NCI-H1694 (cell line): ENCODE results near the gene EFHD1.

Experiments used
- DNase-seq: peaks from one replicate; lab custom pipeline; 2025; lab: John Stamatoyannopoulos, UW

EFHD1 gene, protein sequence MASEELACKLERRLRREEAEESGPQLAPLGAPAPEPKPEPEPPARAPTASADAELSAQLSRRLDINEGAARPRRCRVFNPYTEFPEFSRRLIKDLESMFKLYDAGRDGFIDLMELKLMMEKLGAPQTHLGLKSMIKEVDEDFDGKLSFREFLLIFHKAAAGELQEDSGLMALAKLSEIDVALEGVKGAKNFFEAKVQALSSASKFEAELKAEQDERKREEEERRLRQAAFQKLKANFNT

DNA sequence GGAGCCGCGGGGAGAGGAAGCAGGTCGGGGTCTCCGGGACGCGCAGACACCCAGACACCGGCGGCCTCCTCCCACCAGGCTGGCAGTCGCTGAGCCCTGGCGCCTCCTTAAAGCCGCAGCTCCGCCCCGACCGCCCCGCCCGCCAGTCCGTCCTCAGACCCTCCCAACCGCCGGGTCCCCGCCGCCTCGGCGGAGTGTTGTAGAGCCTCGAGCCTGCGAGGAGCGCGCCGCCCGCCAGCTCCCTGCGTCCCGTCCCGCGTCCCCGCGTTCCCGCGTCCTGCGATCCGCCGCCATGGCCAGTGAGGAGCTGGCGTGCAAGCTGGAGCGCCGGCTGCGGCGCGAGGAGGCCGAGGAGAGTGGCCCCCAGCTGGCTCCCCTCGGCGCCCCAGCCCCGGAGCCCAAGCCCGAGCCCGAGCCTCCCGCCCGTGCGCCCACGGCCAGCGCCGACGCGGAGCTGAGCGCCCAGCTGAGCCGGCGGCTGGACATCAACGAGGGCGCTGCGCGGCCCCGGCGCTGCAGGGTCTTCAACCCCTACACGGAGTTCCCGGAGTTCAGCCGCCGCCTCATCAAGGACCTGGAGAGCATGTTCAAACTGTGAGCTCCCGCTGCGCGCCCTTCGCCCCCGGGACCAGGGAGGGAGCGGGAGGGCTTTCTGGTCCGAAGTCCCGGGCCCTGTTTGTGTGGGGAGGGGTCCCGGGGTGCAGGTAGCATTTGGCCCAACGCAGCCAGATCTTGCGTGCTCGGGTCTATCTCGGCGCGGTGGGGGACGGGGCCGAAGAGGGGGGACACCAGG is at the start of gene EFHD1:
Gene EFHD1 (plus strand): TSS at position 192 of the 793 bp plus-strand sequence. CDS start 101 bp downstream, at position 293.
- DNase-seq = peak; percentile 7

DNA sequence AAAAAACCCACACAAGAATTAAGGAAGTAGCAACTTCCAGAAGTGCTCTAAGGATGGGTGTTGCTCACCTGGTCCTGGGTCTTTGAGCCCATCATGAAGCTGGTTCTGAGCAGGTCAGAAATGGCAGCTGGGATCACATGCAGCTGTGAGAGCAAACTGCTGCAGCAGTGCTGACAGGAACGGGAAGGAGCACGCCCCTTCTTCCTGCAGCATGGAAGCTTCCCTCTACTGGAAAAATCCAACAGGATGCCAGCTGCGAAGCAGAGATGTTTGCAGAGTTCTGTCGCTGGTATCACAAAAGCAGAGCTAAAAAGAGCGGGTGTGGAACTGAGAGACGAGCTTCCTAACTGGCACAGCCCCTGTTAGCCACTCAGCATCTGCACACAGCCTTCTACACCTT is 49.2 kb upstream of the EFHD1 start:
- DNase-seq = no peak

DNA sequence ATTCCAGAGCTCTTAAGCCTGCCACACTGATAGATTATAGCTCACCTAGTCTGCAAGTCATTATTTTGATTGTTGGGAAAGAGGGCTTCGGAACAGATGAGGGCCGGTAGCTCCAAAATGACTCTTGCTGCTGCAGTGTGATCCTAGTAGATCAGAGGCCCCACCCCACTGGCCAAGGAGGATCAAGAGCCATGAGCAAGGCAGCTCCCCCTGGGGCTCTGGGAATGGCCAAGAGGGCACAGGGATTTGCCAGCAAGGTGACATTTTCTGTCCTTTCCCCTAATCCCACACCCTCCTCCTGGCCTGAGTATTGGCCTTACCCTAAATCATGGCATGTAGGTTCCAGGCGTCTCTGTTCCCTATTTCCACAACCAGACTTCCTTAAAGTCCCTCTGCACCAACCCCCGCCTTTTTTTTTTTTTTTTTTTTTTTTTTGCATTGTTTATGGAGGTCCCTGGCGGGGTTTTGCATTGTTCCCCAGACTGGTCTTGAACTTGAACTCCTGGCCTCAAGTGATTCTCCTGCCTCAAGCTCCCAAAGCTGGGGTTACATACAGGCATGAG is 46.4 kb upstream of the EFHD1 start:
- DNase-seq = no peak

DNA sequence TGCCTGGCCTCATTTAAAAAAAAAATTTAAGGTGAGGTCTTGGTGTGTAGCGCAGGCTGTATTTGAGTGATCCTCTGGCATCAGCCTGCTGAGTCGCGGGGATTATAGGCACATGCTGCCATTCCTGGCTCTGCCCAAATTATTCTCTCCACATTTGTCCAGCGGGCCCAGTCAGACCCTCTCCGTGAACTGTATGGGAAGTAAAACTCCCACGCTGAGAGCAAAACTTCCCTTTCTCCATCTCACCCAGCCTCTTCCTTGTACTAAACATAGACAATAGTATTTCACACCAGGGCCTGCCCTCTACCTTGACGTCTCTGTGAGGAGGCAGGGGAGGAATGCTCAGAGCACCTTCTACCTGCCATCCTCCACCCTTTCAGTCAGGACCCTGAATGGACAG is 45.9 kb upstream of the EFHD1 start:
- DNase-seq = no peak

DNA sequence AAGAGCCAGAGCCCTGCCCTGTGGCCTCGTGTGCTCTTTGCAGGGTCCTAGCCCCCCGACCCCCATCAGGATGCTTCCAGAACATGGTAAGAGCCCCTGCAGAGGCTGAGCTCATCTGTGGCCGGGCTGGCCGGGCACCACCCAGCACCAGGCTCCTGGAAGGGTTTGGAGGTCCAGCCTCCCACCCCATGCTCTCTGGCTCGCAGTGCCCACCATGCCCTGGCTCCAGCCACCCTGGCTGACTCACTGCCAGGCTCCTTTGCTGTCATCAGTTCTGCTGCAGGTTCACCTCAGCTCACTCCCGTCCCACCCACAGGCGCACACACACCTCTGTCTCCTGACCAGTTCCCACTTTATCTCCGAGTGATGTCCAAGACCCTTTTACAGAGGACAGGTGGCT is 45.4 kb upstream of the EFHD1 start:
- no peak for DNase-seq

DNA sequence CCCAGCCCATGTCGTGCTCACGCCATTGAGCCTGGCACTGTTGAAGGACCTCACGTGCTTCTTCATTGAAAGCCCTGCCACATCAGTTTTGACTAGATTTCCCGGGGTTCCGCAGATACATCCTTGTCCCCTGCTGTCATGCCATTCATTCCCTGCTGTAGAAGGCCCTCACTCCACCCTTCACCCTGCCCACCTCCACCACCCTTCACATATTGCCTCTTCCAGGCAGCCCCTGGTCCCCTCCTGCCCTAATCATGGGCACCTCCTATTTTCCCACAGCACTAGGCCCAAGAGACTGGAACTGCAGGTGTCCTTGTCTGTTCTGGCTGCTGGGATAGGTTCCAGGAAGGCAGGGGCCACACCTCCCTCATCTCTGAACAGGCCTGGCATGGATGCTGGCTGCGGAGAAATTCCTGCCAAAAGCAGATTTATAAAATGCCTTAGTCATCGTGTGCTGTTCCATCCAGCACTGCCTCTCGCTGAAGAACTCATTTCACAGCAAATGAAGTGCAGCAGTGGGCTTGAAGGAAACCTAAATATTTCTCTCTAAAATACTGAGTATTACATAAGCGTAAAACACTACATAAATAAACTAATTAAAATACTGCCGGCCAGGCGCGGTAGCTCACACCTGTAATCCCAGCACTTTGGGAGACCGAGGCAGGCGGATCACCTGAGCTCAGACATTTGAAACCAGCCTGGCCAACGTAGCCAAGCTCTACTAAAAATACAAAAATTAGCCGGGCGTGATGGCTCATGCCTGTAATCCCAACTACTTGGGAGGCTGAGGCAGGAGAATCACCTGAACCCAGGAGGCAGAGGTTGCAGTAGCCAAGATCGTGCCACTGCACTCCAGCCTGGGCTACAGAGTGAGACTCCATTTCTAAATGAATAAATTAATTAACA is 44.5 kb upstream of the EFHD1 start:
- peak; percentile 38 for DNase-seq

DNA sequence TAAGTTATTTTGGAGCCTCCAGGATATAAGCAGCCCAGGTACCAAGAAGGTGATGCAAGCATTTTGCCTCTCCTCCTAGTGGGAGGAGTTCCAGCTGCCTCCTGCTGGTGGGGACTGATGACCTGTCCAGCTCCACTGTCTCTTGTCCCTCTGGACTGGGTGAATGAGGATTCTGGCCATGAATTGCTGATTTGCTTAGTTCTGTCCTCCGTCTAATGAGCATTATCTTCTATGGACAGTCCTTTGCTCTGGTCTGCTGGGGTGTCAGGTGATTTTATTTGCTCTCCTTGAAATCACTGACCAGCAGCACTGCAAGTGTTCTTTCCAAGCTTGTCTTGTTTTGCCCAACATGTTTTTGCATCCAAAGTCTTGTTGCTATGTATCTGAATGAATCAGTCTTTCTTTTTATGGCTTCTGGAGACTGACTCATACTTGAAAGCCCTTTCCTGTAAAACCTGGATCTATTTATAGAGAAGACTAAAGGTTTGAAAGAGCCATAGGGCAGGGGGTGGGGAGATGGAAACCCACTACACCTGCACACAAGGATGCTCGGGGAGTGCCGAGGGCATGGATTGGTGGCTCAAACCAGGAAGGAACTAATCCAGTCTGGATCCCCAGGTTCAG is 40.5 kb upstream of the EFHD1 start:
- no peak for DNase-seq

DNA sequence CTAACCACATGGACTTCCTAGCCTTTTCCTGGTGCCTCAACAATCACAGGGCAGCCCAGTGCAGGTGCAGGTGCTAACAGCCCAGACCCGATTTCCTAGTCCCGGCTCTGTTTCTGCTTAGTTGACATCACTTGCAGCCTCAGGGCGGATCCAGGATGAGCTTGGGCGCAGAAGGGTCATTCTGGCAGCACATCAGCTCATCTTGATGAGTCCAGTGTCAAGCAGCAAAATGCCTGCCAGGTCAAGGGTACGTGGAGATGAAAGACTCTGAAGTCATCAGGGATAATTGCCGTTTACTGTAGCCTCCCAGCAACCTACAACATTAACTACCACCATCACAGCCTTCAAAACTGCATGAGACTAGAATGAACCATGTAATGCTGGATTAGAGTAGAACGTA is 39.4 kb upstream of the EFHD1 start:
- no peak for DNase-seq

DNA sequence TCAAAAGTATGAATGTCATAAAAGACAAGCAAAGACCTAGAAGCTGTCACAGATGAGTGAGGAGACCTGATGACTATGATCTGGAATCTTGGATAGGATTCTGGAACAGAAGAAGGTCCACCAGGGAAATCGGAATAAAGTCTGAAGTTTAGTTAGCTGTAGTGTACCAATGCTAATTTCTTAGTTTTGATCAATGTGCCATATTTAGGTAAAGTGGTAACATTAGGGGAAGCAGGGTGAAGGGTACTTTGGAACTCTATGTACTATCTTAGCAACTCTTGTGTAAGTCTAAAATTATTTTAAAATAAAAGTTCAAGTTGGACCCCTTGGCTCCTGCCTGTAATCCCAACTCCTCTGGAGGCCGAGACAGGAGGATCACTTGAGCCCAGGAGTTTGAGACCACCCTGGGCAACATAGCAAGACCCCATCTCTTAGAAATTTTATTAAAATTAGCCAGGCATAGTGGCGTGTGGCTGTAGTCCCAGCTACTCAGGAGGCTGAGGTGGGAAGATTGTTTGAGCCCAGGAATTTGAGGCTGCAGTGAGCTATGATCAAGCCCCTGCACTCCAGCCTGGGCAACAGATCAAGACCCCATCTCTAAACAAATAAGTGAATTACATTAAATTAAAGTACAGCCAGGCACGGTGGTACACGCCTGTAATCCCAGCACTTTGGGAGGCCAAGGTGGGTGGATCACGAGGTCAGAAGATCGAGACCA is 35.9 kb upstream of the EFHD1 start:
- no peak for DNase-seq

DNA sequence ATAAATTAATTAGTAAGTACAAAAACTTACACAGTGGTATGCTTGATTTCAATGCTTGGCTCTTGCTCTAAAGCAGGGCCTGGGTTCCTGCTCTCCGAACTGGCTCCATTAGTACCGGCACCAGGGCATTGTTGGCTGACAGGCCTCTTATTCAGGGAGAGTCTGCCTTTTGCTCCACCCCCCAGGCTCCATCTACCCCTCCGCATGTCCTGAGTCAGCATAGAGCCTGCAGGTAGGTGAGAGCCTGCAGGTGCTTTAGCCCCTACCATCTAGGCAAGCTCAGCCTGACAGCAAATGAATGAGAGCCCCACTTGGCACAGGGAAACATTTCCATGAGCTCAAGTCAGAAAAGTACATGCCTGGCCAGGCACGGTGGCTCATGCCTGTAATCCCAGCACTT is 35.1 kb upstream of the EFHD1 start:
- no peak for DNase-seq

DNA sequence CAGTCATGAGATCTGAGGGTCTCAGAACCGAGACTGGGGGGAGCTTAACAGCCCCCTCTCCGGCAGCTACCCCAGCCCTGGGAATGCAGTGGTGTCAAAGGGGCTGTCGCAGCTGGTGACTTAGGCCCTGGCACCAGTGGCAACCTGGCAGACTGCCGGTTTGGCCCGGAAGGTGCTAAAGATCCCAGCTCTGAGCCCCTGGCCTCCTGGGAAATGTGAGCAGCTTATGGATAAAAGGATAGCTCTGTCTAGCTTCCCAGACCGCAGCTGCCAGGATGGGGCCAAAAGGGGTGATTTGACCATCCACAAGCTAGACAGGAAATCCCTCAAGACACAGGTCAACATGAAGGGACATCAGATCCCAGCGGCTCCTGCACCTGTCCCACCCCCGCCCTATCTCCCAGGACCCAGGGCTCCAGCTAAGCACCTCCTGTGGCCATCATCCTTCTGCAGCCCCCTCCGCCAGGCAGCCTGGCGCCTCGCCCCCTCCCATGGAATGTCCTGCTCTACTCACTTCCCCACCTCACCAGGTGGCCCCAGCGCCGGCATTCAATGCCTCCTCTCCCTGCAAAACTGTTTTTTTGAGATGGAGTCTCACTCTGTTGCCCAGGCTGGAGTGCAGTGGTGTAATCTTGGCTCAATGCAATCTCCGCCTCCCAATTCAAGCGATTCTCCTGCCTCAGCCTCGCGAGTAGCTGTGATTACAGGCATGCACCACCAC is 33.2 kb upstream of the EFHD1 start:
- no peak for DNase-seq

DNA sequence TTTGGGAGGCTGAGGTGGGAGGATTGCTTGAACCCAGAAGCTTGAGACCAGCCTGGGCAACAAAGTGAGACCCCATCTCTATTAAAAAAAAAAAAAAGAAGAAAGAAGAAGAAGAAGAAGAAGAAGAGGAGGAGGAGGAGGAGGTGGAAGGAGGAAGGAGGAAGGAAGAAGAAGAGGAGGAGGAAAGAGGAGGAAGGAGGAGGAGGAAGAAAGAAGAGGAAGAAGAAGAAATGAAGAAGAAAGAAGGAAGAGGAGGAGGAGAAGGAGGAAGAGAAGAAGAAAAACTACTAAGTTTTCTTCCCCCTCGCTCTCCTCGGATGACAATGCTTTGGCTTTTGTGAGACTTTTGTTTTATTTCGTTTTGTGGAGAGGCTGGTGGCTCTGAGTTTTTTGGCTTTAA is 30.1 kb upstream of the EFHD1 start:
- no peak for DNase-seq

DNA sequence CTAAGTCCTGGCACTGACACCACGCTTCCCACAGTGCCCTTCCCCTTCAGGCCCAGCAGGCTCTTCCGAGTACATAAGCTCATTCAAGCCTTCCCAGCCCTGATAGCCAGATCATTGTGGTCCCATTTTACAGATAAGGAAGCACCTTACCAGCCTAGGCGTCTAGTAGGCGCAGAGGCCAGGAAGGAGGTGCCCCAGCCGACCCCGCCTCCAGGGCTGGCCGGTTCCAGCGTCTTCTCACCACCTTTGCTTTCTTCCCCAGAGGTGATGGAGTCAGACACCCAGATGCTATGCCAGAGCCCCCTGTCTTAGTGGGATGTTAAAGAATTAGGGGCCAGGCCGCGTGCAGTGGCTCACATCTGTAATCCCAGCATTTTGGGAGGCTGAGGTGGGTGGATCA is 28.9 kb upstream of the EFHD1 start:
- no peak for DNase-seq

DNA sequence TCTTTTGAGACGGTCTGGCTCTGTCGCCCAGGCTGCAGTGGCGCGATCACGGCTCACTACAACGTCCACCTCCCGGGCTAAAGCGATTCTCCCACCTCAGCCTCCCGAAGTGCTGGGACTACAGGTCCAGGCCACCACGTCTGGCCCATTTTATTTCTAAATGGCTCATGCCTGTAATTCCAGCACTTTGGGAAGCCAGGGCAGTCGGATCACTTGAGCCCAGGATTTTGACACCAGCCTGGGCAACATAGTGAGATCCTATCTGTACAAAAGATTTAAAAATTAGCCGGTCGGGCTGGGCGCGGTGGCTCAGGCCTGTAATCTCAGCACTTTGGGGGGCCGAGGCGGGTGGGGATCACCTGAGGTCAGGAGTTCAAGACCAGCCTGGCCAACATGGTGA is 26.4 kb upstream of the EFHD1 start:
- no peak for DNase-seq

DNA sequence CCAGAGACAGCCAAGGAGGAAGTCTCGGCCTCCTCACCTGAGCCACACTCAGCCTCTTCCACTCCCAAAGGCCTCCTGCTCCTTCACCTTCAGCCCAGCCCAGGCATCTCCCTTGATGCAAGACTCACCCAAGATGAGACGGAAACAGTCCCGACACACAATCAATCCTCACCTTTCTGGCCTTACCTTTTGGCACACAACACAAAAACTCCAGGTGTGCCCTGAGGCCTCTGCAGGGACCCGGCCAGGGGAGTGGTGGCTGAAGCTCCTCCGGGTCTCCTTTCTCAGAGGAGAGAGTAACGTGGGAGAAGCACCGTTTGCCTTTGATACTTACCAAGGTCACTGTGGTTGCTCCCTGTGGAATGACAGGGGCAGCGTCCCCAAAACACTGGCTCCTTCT is 23.8 kb upstream of the EFHD1 start:
- DNase-seq = no peak

DNA sequence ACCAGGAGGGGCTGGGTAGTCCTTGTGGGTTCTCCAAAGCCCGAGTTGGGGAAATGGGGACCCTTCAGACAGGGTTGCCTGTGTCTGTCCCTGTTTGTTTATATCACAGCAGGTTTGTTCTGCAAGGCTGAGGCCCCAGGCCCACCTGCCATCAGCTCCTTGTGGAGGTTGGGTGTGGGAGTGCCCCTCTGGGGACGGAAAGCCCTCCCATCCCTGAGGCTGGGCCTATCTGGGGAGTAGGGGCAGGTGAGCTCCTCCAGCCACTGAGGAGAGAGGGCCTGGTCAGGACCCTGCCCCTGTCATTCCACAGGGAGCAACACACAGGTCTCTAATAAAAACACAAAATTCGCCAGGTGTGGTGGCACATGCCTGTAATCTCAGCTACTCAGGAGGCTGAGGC is 23.3 kb upstream of the EFHD1 start:
- no peak for DNase-seq

DNA sequence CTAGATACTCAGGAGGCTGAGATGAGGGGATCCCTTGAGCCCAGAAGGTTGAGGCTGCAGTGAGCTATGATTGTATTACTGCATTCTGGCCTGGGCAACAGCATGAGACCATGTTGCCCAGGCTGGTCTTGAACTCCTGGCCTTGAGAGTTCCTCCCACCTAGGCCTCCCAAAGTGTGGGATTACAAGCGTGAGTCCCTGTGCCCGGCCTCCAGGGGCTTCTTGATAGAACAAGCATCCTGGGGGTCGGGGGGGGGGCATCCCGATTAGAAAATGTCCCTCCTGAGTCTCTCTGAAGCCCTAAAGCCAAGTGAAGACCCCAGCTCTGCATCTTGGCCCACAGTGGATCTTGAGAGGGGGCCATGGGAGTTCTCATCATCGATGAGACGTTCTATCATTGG is 22.3 kb upstream of the EFHD1 start:
- DNase-seq = no peak

DNA sequence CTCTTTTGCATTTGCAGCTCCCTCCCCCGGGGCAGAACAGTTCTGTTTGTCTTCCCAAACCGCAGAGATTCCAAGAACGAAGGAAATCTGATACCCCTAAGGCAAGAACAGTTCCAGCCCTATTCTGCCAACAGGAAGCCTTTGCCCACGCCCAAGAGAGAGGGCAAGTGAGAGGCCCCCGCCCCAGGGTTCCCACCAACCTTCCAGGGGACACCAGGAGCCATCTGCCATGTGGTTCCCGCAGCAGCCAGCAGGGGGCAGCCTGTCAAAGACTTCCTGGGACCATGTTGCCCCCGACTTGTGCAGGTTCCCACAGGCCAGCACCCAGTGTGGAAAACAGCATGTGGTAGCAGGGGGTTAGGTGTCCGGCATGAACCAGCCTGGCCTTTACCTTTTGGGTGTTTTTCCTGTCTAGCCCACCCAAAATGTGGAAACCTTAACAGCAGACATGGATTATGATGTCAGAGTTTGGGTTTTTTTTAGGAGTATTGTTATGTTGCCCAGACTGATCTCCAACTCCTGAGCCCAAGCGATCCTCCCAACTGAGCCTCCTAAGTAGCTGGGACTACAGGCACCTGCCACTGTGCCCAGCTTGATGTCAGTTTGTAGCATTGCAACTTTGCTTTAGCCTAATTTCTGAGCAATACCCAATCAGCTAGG is 21.7 kb upstream of the EFHD1 start:
- peak; percentile 33 for DNase-seq

DNA sequence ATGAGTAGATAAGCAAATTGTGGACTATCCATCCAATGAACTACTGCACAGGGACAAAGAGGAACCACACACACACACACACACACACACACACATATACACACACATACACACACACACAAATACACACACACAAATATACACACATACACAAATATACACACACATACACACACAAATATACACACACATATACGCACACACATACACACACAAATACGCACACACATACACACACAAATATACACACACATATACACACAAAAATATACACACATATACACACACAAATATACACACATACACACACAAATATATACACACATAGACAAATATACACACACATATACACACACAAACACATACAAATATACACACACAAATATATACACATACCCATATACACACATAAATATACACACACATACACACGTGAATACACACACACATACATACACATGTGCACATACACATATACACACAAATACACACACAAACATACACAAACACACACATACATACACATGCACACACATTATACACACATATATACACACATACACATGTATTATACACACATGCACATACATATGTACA is 19.8 kb upstream of the EFHD1 start:
- DNase-seq = no peak

DNA sequence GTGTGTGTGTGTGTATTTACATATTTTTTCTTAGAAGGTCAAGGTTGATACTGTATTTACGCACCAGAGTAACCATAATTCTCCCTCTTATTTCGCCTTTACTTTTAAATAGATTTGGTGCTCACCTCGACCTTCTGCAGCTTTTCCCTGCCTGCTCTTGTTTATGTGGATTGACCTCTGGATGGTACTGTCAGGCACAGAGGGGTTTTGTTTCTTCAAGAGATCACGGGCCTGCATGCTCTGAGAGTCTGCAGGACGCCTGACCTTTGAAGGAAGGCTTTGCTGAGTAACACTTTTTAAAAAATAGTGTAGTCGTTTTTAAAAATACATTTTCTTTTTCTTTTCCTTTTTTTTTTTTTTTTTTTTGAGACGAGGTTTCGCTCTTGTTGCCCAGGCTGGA is 18.1 kb upstream of the EFHD1 start:
- no peak for DNase-seq
